HepG2 (cell line): ENCODE measurements around the gene ZFHX3.

Experiments used
- DR1 ChIP-seq: sonication (generic); formaldehyde crosslinking; IDR thresholded peaks from 2 replicates; pipeline ENCODE4 v1.8.0; 2021; ENCODE audit warnings: mild to moderate bottlenecking, missing genetic modification reagents, inconsistent platforms
- MTF2 ChIP-seq: sonication (generic); formaldehyde crosslinking; IDR thresholded peaks from 2 replicates; pipeline ENCODE4 v1.5.0; 2020; ENCODE audit warnings: missing genetic modification reagents, borderline replicate concordance
- RBM39 ChIP-seq: fragments of 200-400 bp; formaldehyde crosslinking; IDR thresholded peaks from one replicate; pipeline ENCODE4 v1.6.1; 2018; ENCODE audit warnings: antibody characterized with exemption, mild to moderate bottlenecking, low read depth, low read length; ENCODE audit not compliant: poor library complexity, severe bottlenecking
- ZNF296 ChIP-seq: sonication (generic); formaldehyde crosslinking; conservative IDR thresholded peaks from 2 replicates; pipeline ENCODE4 v1.5.0; 2020; ENCODE audit warnings: mild to moderate bottlenecking, missing genetic modification reagents
- TF ChIP-seq, protein P1 (sequence below): sonication (generic); formaldehyde crosslinking; IDR thresholded peaks from 2 replicates; pipeline ENCODE4 v1.5.0; 2020; ENCODE audit warnings: mild to moderate bottlenecking, missing genetic modification reagents, moderate library complexity
- TF ChIP-seq, protein P2 (sequence below): sonication (generic); formaldehyde crosslinking; IDR thresholded peaks from 2 replicates; pipeline ENCODE4 v1.4.0; 2020; ENCODE audit warnings: missing genetic modification reagents

DNA sequence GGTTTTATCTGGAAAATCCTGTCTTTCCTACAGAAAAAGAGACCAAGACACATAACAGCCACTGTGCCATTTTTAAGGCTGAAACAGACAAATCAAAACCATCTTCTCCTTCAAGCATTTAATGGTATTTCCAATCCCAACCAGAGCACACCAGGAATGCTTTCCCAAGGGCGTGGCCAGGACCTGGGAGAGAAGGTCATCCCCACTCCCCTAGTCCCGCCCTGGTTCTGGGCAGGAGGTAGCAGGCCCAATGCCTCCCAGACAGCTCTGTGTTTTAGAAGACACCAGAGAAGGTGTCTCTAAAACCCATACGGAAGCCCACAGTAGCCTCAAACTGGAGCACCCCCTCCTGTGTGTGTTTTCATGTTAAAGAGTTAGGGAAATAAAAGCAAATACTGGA lies 214.4 kb downstream of the ZFHX3 start:
- TF ChIP-seq, protein P1, sequence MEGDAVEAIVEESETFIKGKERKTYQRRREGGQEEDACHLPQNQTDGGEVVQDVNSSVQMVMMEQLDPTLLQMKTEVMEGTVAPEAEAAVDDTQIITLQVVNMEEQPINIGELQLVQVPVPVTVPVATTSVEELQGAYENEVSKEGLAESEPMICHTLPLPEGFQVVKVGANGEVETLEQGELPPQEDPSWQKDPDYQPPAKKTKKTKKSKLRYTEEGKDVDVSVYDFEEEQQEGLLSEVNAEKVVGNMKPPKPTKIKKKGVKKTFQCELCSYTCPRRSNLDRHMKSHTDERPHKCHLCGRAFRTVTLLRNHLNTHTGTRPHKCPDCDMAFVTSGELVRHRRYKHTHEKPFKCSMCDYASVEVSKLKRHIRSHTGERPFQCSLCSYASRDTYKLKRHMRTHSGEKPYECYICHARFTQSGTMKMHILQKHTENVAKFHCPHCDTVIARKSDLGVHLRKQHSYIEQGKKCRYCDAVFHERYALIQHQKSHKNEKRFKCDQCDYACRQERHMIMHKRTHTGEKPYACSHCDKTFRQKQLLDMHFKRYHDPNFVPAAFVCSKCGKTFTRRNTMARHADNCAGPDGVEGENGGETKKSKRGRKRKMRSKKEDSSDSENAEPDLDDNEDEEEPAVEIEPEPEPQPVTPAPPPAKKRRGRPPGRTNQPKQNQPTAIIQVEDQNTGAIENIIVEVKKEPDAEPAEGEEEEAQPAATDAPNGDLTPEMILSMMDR: no peak
- no peak for TF ChIP-seq MTF2 (CRISPR knock-in tag)
- TF ChIP-seq RBM39: no peak
- no peak for TF ChIP-seq DR1 (CRISPR knock-in tag)
- TF ChIP-seq, protein P2, sequence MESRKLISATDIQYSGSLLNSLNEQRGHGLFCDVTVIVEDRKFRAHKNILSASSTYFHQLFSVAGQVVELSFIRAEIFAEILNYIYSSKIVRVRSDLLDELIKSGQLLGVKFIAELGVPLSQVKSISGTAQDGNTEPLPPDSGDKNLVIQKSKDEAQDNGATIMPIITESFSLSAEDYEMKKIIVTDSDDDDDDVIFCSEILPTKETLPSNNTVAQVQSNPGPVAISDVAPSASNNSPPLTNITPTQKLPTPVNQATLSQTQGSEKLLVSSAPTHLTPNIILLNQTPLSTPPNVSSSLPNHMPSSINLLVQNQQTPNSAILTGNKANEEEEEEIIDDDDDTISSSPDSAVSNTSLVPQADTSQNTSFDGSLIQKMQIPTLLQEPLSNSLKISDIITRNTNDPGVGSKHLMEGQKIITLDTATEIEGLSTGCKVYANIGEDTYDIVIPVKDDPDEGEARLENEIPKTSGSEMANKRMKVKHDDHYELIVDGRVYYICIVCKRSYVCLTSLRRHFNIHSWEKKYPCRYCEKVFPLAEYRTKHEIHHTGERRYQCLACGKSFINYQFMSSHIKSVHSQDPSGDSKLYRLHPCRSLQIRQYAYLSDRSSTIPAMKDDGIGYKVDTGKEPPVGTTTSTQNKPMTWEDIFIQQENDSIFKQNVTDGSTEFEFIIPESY (CRISPR knock-in tag): no peak
- no peak for TF ChIP-seq ZNF296 (CRISPR knock-in tag)
